BJ (cell line): ENCODE data around the gene BBIP1. TPM values are rescaled to one million over a fixed set of nuclear protein-coding genes. Genes with fewer than 3 reads are reported as not detected.

Experiments
- CTCF ChIA-PET: fragments of 350-600 bp; formaldehyde crosslinking; extraction: SDS; loops from one replicate; lab custom pipeline; 2021; ENCODE audit warnings: antibody characterized with exemption, inconsistent platforms; lab: Yijun Ruan, JAX
- POLR2A ChIA-PET: fragments of 300-600 bp; sonication (Branson Sonifier 250); formaldehyde crosslinking; extraction: SDS; loops from one replicate; lab custom pipeline; 2021; ENCODE audit warnings: antibody characterized with exemption; lab: Charles Lee
- DNase-seq: peaks from one replicate; pipeline ENCODE4 v3.0.0-alpha.2; 2011; ENCODE audit warnings: low read depth
- H3K27me3 ChIP-seq: 2 replicates; pipeline ENCODE4 v1.6.0; 2011; ENCODE audit warnings: low read length; ENCODE audit not compliant: control insufficient read depth, insufficient read depth
- H3K36me3 ChIP-seq: 2 replicates; pipeline ENCODE4 v1.5.1; 2011; ENCODE audit warnings: low read length; ENCODE audit not compliant: control insufficient read depth, insufficient read depth
- H3K4me3 ChIP-seq: 2 replicates; pipeline ENCODE4 v1.5.1; 2011; ENCODE audit warnings: low read depth, mild to moderate bottlenecking, control low read depth, low read length
- polyA plus RNA-seq: library from polyadenylated mRNA; depleted of rRNA; stranded (reverse); fragments of >200 nt; gene quantifications from 2 replicates; pipeline ENCODE4 v1.2.3, GENCODE V29; 2011
- TF ChIP-seq, protein P1 (sequence below): IDR thresholded peaks from 2 replicates; pipeline ENCODE4 v1.5.1; 2011; ENCODE audit warnings: low read depth, mild to moderate bottlenecking, control low read depth, inconsistent platforms, low read length, moderate library complexity; ENCODE audit not compliant: insufficient read depth

The BBIP1 gene
- polyA plus RNA-seq, 1 experiment, result 11.0 TPM

- POLR2A ChIA-PET, result no interaction called here
- no peak for DNase-seq
- H3K4me3 ChIP-seq, result no peak overlapping the region
- TF ChIP-seq, protein P1, sequence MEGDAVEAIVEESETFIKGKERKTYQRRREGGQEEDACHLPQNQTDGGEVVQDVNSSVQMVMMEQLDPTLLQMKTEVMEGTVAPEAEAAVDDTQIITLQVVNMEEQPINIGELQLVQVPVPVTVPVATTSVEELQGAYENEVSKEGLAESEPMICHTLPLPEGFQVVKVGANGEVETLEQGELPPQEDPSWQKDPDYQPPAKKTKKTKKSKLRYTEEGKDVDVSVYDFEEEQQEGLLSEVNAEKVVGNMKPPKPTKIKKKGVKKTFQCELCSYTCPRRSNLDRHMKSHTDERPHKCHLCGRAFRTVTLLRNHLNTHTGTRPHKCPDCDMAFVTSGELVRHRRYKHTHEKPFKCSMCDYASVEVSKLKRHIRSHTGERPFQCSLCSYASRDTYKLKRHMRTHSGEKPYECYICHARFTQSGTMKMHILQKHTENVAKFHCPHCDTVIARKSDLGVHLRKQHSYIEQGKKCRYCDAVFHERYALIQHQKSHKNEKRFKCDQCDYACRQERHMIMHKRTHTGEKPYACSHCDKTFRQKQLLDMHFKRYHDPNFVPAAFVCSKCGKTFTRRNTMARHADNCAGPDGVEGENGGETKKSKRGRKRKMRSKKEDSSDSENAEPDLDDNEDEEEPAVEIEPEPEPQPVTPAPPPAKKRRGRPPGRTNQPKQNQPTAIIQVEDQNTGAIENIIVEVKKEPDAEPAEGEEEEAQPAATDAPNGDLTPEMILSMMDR, result no peak
- no peaks in the 10 kb centered on the region for H3K36me3 ChIP-seq
- H3K27me3 ChIP-seq, result no peaks in the 10 kb centered on the region
- CTCF ChIA-PET, result no interaction called here
Observed at GRCh38 chr10:110923856-110924493, 5.0 kb upstream of the BBIP1 start.

DNA sequence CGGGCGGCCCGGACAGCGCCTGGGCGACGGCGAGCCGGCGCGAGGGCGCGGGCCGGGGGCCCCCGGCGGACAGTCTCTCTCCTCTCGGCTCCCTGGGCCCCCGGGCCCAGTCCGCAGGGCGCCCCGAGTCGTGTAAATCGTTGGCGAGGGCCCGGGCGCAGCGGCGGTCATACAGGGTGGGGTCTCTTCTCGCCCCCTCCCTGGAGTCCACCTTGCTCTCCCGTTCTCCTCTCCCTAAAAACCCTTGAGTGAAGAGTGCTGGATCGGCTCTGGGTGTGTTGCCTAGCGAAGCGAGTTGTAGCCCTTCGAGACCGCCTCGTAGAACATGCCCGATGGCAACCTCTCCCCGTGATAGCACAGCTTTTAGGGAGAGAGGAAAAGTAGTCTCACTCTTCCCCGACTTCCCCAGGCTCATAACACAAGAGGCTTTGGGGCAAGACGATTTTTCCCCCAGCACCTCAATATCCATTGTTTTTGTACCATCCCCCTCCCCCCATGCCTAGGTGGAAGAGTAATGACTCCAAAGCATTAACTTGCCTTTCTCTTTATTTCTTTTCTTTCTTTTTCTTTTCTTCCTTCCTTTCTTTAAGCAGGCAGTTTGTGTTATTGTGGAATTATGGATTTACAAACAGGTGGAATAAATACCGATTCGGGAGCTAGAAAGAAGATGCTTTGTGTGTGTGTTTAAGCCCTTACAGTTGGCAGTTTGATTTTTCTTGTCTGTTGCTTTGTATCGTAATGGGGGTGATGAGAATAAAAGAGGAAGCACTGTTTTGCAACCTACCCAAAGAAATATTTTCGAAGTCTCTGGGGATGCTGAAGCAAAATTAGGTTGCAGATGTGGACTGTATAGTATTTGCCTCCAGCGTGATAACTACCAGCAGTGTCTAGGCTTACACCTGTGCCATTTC, 1.2 kb upstream of the BBIP1 start:
- POLR2A ChIA-PET, result no interaction called here
- H3K4me3 ChIP-seq, result peak overlapping the region; percentile 77
- CTCF ChIA-PET, result interaction anchor here (0.7 to 2.0 kb wide), 3 partner anchors 11 to 783 kb away, joined by 3 to 4 read pairs (median 4); no protein-coding TSS in a partner anchor
- TF ChIP-seq, protein P1, result no peak
- DNase-seq, result no peak
- no peaks in the 10 kb centered on the region for H3K36me3 ChIP-seq
- no peaks in the 10 kb centered on the region for H3K27me3 ChIP-seq

GRCh38 chr10:110919349-110919931, 460 bp upstream of the BBIP1 start, which contains the start of gene SHOC2:
Gene SHOC2 (plus strand): TSS chr10:110919604. CDS start chr10:110964359, 44,755 bp downstream.
- POLR2A ChIA-PET, result interaction anchor here (0.6 to 1.0 kb wide), 6 partner anchors 23 to 880 kb away, joined by 3 to 8 read pairs (median 3); no protein-coding TSS in a partner anchor
- H3K27me3 ChIP-seq, result no peaks in the 10 kb centered on the region
- DNase-seq, result no peak
- no peaks in the 10 kb centered on the region for H3K36me3 ChIP-seq
- CTCF ChIA-PET, result interaction anchor here (0.5 to 2.0 kb wide), 6 partner anchors 10 to 609 kb away, joined by 3 to 5 read pairs (median 4); no protein-coding TSS in a partner anchor
- H3K4me3 ChIP-seq, result peak within 1 kb of the TSS; percentile 77
- TF ChIP-seq, protein P1, result peak; percentile 41; the same call in 1 of the 2 replicates

GRCh38 chr10:110918269-110918642, 724 bp downstream of the BBIP1 start:
- ChIA-PET CTCF (interaction anchor here (0.6 to 2.0 kb wide), 5 partner anchors 9 to 115 kb away, joined by 3 to 5 read pairs (median 4); no protein-coding TSS in a partner anchor), POLR2A (interaction anchor here (0.5 to 0.7 kb wide), 4 partner anchors 79 to 613 kb away, joined by 3 to 7 read pairs (median 4); partner anchors contain the start of gene SMNDC1)
- TF ChIP-seq, protein P1, result 0 out of 2 replicates have a peak, but pooled peaks have one; percentile 4
- H3K27me3 ChIP-seq, result no peaks in the 10 kb centered on the region
- DNase-seq, result peak; percentile 82
- H3K36me3 ChIP-seq, result no peaks in the 10 kb centered on the region
- peak overlapping the region; percentile 67 for H3K4me3 ChIP-seq
